ENCODE measurements around the gene SYNC.
"Not testable (repeated sequence)": the region's sequence is repeated elsewhere in the genome, so short reads cannot be mapped to it uniquely, and the experiment has no call there.

The SYNC gene

DNA sequence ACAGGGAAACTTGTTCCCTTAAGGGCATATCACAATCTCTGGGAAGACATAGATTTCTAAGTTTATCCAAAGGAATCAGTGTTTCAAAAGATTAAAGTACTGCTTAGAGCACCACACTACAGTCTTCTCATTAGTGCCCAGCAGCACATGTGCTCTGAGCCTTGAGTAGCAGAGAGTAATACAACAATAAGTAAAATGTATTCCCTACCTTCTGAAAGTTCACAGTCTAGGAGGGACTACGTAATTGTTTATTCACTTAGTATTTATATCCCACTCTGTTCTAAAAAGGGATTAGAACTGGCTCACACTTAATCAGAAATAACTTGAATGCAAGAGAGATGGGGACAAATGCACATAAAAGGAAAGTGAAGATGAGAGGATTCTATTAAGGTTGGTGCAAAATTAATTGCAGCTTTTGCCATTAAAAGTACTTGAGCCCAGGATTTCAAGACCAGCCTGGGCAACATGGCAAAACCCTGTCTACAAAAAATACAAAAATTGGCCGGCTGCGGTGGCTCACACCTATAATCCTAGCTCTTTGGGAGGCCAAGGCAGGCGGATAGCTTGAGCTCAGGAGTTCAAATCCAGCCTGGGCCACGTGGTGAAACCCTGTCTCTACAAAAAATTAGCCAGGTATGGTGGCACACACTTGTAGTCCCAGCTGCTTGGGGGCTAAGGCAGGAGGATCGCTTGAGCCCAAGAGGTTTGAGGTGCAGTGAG is 9.0 kb downstream of the SYNC start:
- DNase-seq = no peak

DNA sequence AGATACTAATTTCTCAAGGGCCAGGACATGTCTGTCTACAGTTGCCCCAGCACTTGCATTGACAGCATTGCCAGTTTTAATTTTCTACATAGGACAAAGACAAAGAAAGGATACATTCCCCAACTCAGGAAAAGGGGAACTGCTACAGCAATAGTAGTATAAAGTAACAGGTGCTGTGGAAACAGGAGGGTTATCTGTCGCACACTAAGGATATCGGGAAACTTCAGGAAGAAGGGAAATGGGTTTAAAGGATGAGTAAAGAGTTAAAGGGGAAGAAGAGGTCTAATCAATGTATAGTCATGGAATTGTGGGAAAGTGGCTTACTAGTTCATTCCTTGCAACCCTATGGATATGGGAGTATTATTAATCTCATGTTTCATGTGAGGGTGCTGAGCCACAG is 16.2 kb downstream of the SYNC start:
- DNase-seq = no peak

DNA sequence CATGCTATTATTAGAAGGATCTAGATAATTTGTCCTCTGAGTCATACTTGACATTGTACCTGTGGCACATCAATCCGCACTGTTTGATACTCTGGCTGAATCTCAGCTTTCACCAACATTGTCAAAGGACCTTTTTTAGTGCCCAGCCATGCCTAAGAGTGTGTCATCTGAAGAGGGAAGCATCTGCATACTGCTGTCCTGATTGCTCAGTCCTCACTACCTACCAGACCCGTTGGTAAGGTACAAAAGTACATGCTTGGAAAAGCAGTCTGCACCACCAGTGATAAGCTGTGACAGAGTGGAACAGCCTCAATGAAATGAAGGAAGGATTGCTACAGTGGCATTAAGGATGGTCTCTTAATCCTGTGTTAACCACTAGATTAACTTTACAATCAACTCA is 17.1 kb downstream of the SYNC start:
- DNase-seq = no peak

DNA sequence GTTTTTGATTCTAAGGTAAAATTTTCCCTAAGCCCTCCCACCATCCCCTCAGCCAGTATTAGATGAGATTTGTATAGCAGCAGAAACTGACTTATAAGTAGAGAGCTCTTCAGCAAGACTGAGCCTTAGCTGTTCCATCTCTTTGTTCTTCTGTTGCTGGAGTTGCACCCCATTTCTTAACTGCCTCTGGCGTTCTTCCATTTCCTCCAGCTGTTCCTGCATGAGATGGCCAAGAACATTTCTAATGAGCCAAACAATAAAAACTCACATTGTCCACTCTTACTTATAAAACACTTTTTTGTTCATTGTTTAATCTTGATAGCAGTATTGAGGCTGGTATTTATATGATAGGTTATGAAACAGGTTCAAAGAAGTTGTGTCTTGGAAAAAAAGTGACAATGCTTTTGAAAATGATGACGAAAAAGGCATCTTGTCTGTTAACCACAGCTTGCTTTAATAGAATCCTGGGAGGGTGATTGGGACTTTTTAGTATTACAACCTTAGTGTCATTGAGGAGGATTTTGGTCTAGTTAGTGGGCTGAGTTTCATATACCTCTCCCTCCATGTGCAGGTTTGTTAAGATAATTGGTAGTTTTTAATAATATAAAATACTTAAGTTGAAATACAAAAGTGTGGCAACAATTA is 18.3 kb downstream of the SYNC start:
- no peak for DNase-seq

DNA sequence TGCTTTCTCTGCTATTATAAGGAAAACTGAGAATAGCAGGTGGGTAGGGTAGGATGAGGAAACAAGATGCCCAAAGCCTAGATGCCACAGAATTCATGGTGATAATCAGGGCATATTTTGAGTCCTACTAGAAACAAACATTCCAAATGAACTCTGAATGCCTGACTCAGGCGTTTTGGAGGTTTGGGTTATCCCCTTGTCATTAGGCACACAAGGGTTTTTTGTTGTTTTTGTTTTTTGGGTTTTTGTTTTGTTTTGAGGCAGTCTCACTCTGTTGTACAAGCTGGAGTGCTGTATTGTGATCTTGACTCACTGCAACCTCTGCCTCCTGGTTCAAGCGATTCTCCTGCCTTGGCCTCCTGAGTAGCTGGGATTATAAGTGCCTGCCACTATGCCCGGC is 19.2 kb downstream of the SYNC start:
- no peak for DNase-seq

DNA sequence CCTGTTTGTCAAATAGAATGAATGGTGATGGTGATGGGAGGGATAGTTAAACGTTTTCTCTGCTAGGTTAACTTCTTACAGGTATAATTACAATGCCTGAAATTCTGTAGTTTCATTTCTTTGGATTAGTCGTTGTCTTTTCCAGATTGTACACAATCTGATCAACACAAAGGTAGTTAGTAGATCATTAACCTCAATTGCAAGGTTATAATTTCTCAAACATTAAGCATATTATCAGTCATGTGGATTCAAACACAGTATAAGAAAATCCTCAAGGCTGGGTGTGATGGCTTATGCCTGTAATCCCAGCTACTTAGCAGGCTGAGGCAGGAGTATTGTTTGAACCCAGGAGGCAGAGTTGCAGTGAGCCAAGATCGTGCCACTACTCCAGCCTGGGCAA is 20.6 kb downstream of the SYNC start:
- no peak for DNase-seq

DNA sequence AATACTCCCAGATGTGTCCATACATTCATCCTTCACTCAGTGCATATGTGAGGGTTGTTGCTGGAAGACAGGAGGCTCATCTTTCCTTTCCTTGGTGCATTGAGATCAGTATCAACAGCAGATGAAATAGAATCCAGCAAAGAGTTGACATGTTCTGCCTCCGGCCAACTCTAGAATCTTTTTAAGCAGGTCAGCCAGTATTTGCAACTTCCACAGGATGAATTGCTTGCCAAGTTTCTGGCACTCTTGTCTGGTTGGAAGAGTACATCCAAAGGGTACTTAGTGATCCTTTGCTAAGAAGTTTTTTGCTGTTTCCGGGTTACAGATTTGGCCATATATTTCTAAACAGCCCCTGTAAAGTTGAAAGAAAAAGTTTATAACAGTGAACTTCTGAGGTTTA is 21.1 kb downstream of the SYNC start:
- no peak for DNase-seq

DNA sequence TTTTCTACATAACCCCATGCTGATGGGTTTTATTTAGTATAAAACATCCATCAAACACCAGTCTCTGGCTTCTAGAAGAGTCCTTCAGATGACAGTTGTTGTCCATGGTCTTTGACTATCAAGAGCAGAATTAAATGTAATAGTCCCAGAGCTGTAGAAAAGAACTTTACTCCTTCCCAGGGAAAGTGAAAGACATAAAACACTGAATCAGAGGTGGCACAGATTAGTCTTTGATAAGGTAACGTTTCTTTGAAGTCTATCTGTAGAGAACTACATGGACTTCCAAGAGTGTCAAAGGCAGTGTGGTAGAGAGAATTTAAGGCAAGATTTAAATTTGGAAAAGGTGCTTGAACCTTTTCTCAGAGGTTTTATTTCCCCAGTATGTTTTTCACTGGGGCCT is 21.9 kb downstream of the SYNC start:
- DNase-seq = no peak

DNA sequence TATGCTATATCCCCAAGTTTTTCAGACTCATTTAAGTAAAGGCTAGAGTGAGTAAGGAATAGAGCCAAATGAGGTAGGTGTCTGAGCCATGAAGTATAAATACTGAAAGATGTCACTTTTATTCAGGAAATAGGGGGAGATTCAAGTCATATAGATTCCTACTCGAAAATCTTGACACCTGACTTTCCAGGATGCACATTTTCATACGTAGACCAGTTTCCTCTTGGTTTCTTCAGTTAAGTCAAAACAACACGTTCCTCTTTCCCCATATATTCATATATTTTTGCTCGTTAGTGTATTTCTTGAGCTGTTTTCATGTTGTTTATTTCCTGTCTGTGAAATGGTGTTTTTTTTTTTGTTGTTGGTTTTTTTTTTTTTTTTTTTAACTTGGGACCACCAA is 22.6 kb downstream of the SYNC start:
- DNase-seq = not testable (repeated sequence)

DNA sequence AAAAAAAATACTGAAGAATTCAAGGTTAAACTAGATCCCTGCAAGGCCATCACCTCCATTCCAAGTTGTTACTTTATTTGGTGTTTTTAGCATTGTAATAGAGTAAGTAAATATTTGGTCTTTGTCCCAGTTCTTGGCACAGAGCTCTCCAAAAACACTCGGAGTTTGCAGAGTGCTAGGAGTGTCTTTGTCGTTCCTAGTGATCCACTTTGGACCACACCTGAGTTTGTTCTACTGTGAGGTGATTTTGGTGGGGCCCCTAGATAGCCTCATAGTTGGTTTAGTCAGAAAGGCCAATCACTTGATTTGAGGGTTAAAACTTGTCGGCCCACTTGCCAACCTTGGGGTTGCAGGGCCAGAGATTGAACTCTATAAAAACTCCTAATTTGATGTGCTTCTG is 25.6 kb downstream of the SYNC start:
- no peak for DNase-seq

GRCh38 chr1:32668716-32669115 is 33.9 kb downstream of the SYNC start:
- not testable (repeated sequence) for DNase-seq

GRCh38 chr1:32666901-32667566 is 35.5 kb downstream of the SYNC start:
- no peak for DNase-seq

DNA sequence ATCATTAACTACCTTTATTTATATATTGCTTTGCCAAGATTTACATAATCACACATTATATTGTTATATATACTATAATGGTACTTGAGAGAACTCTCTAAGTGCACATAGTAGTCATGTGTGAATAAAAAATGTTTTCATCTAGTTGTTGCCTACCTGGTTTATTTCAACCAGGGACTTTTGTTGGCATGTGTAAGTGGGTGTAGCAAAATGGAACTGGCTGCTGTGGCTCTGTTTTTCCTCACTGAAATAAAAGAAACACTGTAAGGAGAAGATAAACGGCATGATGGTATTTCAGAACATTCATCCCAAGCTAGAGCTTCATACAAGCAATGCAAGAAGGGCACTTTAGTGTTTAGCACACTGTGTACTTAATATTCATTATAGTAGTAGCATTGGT is 36.7 kb downstream of the SYNC start:
- DNase-seq = no peak

- DNase-seq = no peak
Measured at GRCh38 chr1:32659581-32659980, 43.0 kb downstream of the SYNC start.

DNA sequence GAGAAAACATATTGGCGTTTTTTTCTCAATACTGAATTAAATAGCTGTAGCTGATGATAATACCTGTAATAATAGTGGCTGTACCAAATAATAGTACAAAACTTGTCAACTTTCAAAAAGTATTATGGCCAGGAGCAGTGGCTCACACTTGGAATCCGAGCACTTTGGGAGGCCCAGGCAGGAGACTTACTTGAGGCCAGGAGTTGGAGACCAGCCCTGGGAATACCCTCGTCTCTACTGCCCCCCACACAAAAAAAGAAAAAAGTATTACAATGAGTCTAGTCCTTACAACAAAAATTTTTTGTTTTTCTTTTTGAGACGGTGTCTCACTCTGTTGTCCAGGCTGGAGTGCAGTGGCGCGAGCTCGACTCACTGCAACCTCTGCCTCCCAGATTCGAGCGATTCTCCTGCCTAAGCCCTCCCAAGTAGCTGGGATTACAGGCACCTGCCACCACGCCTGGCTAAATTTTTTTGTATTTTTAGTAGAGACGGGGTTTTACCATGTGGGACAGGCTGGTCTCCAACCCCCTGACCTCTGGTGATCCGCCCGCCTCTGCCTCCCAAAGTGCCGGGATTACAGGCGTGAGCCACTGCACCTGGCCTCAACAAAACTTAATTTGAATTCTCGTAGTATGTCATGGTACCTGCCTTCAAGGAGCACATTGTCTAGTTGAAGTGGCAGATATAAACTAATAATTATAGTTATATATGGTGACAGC is 50.2 kb downstream of the SYNC start:
- no peak for DNase-seq

GRCh38 chr1:32651461-32652073 is 51.0 kb downstream of the SYNC start:
- no peak for DNase-seq

GRCh38 chr1:32650752-32651460 is 51.7 kb downstream of the SYNC start, which contains the start of gene RBBP4:
RBBP4 (plus strand) TSS chr1:32651208; CDS start chr1:32651307, 99 bp downstream.
- DNase-seq = peak; percentile 98

- DNase-seq = peak; percentile 90
Measured at GRCh38 chr1:32650248-32650751, 52.3 kb downstream of the SYNC start, which contains the start of gene ZBTB8OS. ZBTB8OS (minus strand) TSS chr1:32650550; CDS start chr1:32650529, 21 bp downstream.

DNA sequence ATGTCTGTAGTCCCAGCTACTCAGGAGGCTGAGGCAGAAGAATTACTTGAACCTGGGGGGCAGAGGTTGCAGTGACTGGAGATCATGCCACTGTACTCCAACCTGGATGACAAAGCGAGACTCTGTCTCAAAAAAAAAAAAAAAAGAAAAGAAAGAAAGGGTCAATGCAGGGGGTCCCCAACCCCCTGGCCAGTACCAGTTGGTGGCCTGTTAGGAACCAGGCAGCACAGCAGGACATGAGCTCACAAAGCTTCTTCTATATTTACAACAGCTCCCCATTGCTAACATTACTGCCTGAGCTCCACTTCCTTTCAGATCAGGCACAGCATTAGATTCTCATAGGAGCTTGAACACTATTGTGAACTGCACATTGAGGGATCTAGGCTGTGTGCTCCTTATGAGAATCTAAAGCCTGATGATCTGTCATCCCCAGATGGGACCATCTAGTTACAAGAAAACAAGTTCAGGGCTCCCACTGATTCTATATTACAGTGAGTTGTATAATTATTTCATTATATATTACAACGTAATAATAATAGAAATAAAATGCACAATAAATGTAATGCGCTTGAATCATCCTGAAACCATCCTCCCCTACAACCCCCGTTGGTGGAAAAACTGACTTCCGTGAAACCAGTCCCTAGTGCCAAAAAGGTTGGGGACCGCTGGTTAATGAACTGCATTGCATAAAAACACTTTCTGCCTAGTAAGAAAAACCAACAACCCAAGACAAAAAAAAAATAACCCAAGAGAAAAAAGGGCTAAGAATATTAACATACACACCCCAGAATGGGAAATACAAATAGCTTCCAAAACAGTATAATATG is 55.0 kb downstream of the SYNC start:
- no peak for DNase-seq

- DNase-seq = no peak
Measured at GRCh38 chr1:32644426-32644825, 58.1 kb downstream of the SYNC start.

DNA sequence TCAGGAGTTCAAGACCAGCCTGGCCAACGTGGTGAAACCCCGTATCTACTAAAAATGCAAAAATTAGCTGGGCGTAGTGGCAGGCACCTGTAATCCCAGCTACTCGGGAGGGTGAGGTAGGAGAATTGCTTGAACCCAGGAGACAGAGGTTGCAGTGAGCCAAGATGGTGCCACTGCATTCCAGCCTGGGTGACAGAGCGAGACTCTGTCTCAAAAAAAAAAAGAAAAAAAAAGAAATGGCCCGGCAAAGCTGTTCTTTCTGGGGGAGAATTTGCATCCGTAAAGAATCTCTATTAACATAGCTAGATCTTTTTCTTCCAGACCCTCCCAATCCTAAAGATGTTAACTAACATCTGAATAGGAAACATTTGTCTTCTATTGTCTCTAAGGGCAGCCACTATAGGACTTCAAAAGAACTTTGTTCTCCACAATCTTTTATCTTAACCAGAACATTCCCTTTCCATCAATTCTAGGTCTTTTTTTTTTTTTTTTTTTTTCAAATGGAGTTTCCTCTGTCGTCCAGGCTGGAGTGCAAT is 60.2 kb downstream of the SYNC start:
- not testable (repeated sequence) for DNase-seq
